ENCODE data around the gene PLA2G4B.

DNA sequence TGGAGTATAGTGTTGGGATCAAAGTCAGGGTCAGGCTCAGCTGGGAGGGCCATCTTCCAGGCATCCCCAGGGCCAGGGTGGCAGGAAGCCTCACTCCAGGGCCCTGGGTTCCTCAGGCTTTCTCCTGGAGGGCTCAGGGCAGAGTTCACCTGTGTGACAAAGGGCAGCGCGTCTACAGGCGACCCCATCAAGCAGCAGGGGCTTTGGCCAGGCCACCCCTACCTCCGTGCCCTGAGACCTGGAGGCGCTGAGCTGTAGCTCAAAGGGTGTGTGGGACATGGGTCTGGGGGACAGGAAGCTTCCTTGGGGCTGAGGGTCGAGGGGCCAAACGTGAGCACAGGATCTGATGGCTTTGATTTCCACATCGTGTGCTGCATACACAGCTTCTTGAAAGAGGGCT, 42.4 kb downstream of the PLA2G4B start:
- TF ChIP-seq, protein P1, sequence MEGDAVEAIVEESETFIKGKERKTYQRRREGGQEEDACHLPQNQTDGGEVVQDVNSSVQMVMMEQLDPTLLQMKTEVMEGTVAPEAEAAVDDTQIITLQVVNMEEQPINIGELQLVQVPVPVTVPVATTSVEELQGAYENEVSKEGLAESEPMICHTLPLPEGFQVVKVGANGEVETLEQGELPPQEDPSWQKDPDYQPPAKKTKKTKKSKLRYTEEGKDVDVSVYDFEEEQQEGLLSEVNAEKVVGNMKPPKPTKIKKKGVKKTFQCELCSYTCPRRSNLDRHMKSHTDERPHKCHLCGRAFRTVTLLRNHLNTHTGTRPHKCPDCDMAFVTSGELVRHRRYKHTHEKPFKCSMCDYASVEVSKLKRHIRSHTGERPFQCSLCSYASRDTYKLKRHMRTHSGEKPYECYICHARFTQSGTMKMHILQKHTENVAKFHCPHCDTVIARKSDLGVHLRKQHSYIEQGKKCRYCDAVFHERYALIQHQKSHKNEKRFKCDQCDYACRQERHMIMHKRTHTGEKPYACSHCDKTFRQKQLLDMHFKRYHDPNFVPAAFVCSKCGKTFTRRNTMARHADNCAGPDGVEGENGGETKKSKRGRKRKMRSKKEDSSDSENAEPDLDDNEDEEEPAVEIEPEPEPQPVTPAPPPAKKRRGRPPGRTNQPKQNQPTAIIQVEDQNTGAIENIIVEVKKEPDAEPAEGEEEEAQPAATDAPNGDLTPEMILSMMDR (IDR thresholded peaks at IDR 0.05) = no peak
- TF ChIP-seq POLR2A (IDR thresholded peaks at IDR 0.05) = no peak

All from tibial nerve (tissue), 3 donors.